Right ventricle myocardium superior (tissue), 1 donor: Measurements from ENCODE around the gene TLK2. TPM values are rescaled to one million over a fixed set of nuclear protein-coding genes. Genes with fewer than 3 reads are reported as not detected.
"Not testable (repeated sequence)": the region's sequence is repeated elsewhere in the genome, so short reads cannot be mapped to it uniquely, and the experiment has no call there.

ENCODE experiments used
- ATAC-seq: fragments of 200-7000 bp; cut with Tn5 transposase; one replicate; pipeline ENCODE4 v1.9.1; 2020; ENCODE audit warnings: mild to moderate bottlenecking; ENCODE audit not compliant: poor library complexity
- DNase-seq: peaks from one replicate; pipeline ENCODE4 v3.0.0-alpha.2; 2020
- intact Hi-C: fragments of 100-400 bp; cut with DNase I; formaldehyde crosslinking; loops from one replicate; pipeline ENCODE4 v1.11.2; 2022
- total RNA-seq: library from RNA; stranded (reverse); fragmentation: NEBNext Ultra II Directional; extraction: Animal tissue kit (Norgen Biotek cat#: 25700); gene quantifications from one replicate; pipeline ENCODE4 v1.2.1, GENCODE V29; 2021
- donor health status: DM: no; HTN: yes; CAD: no; lungs with severe emphysema.

Gene TLK2
- total RNA-seq, 1 donor from 2014 or later, result 29.9 TPM

DNA sequence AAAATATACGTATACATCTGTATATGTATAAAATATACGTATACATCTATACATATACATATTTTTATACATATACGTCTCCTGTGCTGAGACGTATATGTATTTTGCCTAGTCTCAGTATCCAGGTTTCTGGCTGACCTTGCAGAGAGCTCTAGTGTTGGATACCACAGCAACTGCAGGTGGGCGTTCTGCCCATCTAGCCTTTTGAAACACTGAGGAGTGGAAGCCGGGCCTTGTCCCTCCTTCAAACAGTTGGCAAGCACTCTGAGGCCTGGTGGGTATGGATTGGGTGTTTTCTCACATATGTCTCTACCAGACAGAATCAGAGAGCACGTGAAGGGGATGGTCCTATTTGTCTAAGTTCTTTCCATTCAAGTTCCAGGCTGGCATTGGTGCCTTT is 109.5 kb downstream of the TLK2 start:
- intact Hi-C loops, result no loop called here
- no peak for DNase-seq
- no peak for ATAC-seq

DNA sequence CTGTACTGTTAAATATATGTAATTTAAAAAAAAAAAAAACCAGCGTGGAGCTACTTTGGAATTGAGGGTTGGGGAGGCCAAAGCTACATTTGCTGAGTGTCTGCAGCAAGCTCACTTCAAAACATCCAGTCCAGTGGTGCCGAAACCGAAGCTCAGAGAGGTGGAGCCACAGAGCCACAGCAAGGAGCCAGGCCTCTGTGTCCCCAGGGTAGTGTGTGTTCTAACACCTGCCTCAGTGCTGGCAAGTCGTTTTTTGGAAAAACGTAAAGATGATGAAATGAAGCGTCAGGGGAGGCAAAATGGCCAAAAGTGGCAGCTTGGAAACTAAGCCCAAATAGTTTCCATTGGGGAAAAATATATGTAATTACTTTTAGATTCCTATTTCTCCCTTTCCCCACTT is 112.7 kb downstream of the TLK2 start:
- intact Hi-C loops, result no loop called here
- ATAC-seq (peak; percentile 55), DNase-seq (peak; percentile 42)

- DNase-seq, intact Hi-C loops: not testable (repeated sequence)
Measured at GRCh38 chr17:62591822-62592221, 113.2 kb downstream of the TLK2 start.

GRCh38 chr17:62592341-62593099 is 113.9 kb downstream of the TLK2 start:
- intact Hi-C loops, result no loop called here
- ATAC-seq, result no peak

More at GRCh38 chr17:62591822-62592221, 113.2 kb downstream of the TLK2 start:
- ATAC-seq, result not testable (repeated sequence)

GRCh38 chr17:62595484-62595883 is 116.9 kb downstream of the TLK2 start:
- DNase-seq (no peak), ATAC-seq (no peak)
- intact Hi-C loops, result no loop called here

More at GRCh38 chr17:62592341-62593099, 113.9 kb downstream of the TLK2 start:
- DNase-seq, result no peak

DNA sequence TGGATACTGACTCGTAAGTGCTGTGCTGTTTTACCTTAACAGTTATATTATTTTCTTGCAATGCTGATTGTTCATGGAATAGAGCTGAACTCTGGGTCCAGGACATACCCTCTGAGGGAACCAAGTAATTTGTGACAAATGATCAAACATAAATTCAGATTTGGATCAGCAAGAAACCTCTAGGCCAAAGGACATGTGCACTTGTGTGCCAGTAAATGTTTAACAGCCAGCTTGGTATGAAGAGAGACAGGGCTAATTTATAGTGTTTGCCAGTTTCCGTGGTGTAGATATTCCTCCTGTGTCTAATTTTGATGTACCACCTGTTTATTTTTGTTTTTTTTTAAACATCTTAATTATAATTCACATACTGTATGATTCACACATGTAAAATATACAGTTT is 118.0 kb downstream of the TLK2 start:
- intact Hi-C loops, result no loop called here
- no peak for ATAC-seq
- no peak for DNase-seq

GRCh38 chr17:62597150-62597549 is 118.5 kb downstream of the TLK2 start:
- DNase-seq (no peak), ATAC-seq (no peak)
- intact Hi-C loops, result no loop called here

- peak; percentile 60 for ATAC-seq
- no peak for DNase-seq
- intact Hi-C loops, result no loop called here
Measured at GRCh38 chr17:62597920-62598319, 119.3 kb downstream of the TLK2 start.

DNA sequence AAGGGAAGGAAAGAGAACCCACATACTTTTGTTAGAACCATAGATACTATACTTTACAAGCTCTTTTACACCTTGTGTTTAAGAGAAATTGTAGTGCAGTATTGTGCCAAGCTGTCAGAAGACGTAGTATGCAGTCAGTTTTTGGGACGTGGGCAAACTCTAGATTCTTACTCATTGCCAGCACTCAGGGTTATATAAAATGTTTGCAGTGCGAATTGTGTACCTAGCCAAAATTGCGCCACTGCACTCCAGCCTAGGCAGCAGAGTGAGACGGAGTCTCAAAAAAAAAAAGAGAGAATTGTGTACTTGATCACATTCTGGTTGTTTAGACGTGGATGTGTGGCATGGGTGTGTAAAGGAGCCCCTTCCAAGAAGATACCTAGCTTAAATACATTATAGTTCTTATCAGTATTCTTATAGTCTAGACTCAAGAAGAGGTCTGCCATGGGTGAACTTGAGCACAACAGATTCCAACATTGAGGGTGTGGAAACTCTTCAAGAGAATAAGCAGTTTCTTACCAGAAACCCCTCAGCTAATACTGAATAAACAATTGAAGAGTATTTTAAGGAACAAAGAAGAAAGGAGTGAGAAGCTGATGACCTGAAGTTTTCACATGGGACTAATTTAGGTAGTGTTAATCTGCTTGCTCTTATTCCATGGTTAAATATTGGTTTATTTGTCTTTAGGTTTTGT is 121.5 kb downstream of the TLK2 start:
- intact Hi-C loops, result no loop called here
- DNase-seq (no peak), ATAC-seq (no peak)

- intact Hi-C loops, result no loop called here
- DNase-seq (no peak), ATAC-seq (no peak)
Measured at GRCh38 chr17:62600805-62601204, 122.2 kb downstream of the TLK2 start.

DNA sequence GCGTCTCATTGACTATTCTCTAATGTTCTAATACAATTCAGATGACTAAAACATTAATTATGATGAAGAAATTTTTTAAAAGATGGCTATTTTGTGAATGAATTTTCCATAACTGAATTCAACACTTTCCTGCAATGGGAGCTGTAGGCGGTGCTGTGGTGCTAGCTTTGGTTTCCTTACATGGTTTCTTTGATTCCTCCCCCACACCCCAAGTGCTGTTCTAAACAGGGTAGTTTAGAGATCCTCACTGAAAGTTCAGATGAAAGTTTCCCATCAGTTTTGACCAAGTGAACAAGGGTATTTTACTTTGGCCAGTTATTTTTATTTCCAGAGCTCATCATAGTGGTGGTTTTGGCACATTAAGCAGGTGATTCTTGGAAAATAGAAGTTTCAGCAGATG is 122.8 kb downstream of the TLK2 start:
- ATAC-seq, result peak; percentile 48
- no peak for DNase-seq
- intact Hi-C loops, result no loop called here

GRCh38 chr17:62603783-62604182 is 125.2 kb downstream of the TLK2 start:
- DNase-seq, intact Hi-C loops, ATAC-seq: not testable (repeated sequence)

GRCh38 chr17:62605588-62605987 is 127.0 kb downstream of the TLK2 start:
- intact Hi-C loops, result no loop called here
- DNase-seq, result no peak
- ATAC-seq, result no peak

GRCh38 chr17:62611292-62611691 is 132.7 kb downstream of the TLK2 start:
- DNase-seq (no peak), ATAC-seq (no peak)
- intact Hi-C loops, result no loop called here

DNA sequence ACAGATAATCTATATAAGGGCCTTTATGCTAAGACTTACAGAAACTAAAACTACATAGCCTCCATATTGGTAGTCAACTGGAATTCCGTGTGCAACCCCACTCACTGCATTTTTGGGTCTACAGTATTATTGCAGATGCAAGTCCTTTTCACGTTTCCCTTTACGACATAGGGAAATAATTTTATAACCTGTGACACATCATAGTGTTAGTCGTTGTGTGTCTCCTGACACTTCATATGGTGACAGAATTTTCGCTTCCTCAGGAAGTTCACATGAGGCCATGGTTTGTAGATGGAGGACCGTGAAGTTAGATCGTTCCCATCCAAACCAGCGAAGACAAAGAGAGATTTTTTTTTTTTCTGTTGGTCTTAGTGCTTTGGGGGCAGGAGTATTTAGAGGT is 133.1 kb downstream of the TLK2 start:
- DNase-seq, result no peak
- no peak for ATAC-seq
- intact Hi-C loops, result no loop called here

- intact Hi-C loops, DNase-seq: not testable (repeated sequence)
- ATAC-seq, result peak; percentile 77
Measured at GRCh38 chr17:62612289-62612688, 133.7 kb downstream of the TLK2 start.

GRCh38 chr17:62613095-62613494 is 134.5 kb downstream of the TLK2 start:
- intact Hi-C loops, DNase-seq, ATAC-seq: not testable (repeated sequence)

DNA sequence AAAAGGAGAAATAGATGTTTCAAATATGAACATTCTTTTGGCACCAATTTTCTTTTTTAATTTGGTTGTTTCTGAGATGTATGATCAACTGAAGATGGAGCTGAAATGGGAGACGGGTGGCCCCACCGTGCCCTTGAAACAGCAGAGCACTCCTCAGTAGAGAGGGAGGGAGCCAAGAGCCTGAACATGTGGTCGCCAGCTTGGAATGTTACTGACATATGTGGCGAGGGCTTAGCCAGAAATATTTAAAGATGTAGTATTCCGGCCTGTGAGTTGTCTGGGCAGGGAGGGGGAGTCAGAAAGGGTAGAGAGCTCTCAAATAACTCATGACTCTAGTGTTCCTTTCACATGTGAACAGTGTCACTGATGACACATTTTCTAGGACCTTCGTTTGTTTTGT is 135.5 kb downstream of the TLK2 start:
- no peak for DNase-seq
- intact Hi-C loops, result no loop called here
- ATAC-seq, result peak; percentile 26

DNA sequence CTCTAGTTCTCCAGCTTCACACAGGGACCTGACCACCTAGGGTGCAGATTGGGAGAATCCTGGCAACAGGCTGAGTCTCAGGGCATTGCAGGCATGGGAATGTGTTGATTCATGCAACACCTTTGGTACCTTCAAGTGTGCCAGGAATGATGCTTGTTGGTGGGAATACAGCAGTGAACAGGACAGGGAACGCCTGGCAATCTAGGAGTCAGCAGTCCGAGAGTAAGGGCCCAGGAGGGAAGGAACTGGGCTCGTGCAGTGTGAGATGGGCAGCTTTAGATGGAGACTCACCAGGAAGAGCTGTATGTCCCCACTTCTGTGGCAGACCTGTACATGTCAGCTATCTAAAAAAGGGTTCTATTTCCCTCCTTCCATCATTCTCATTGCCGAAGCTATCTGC is 136.9 kb downstream of the TLK2 start:
- ATAC-seq (no peak), DNase-seq (no peak)
- intact Hi-C loops, result no loop called here
